Measurements from ENCODE around the gene JMJD1C.

DNA sequence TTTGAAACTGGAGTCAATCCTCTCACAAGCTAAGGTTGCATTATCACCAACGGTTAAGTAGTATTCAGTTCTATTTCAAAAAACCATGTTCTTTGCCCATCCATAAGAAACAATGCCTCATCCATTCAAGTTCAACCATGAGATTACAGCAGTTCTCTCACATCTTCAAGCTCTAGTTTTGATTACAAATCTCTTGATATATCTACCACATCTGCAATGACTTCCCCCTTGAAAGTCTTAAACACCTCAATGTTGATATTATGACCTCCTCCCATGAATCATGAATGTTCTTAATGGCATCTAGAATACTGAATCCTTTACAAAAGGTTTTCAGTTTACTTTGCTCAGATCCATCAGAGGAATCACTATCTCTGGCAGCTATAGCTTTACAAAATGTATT, 81.8 kb downstream of the JMJD1C start:
- TF ChIP-seq, protein P1, sequence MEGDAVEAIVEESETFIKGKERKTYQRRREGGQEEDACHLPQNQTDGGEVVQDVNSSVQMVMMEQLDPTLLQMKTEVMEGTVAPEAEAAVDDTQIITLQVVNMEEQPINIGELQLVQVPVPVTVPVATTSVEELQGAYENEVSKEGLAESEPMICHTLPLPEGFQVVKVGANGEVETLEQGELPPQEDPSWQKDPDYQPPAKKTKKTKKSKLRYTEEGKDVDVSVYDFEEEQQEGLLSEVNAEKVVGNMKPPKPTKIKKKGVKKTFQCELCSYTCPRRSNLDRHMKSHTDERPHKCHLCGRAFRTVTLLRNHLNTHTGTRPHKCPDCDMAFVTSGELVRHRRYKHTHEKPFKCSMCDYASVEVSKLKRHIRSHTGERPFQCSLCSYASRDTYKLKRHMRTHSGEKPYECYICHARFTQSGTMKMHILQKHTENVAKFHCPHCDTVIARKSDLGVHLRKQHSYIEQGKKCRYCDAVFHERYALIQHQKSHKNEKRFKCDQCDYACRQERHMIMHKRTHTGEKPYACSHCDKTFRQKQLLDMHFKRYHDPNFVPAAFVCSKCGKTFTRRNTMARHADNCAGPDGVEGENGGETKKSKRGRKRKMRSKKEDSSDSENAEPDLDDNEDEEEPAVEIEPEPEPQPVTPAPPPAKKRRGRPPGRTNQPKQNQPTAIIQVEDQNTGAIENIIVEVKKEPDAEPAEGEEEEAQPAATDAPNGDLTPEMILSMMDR (conservative IDR thresholded peaks at IDR 0.05; ENCODE audit: low read depth, low read length) = no peak
- TF ChIP-seq EZH2phosphoT487 (IDR thresholded peaks at IDR 0.05; ENCODE audit: borderline replicate concordance, low read length) (no peak), EZH2 (IDR thresholded peaks at IDR 0.05; ENCODE audit: low read length, unreplicated experiment) (no peak)

All from PC-3 (cell line).